Epithelial cell of proximal tubule (primary cell): ENCODE data around the gene RAB7A. TPM values are rescaled to one million over a fixed set of nuclear protein-coding genes. Genes with fewer than 3 reads are reported as not detected.

Experiments
- DNase-seq: peaks from one replicate; pipeline ENCODE4 v3.0.0-alpha.2; 2011; ENCODE audit warnings: low read depth
- H3K4me3 ChIP-seq: 2 replicates; pipeline ENCODE4 v1.5.1; 2011; ENCODE audit warnings: low read depth, mild to moderate bottlenecking, low read length
- total RNA-seq: library from RNA; depleted of rRNA; stranded (reverse); fragments of >200 nt; gene quantifications from 2 replicates; pipeline ENCODE4 v1.2.3, GENCODE V29; 2015
- TF ChIP-seq, protein P1 (sequence below): conservative IDR thresholded peaks from 2 replicates; pipeline ENCODE4 v1.5.1; 2012; ENCODE audit warnings: low read depth, mild to moderate bottlenecking, low read length

Gene RAB7A
- total RNA-seq = 55.6 and 67.9 TPM in 2 replicates

DNA sequence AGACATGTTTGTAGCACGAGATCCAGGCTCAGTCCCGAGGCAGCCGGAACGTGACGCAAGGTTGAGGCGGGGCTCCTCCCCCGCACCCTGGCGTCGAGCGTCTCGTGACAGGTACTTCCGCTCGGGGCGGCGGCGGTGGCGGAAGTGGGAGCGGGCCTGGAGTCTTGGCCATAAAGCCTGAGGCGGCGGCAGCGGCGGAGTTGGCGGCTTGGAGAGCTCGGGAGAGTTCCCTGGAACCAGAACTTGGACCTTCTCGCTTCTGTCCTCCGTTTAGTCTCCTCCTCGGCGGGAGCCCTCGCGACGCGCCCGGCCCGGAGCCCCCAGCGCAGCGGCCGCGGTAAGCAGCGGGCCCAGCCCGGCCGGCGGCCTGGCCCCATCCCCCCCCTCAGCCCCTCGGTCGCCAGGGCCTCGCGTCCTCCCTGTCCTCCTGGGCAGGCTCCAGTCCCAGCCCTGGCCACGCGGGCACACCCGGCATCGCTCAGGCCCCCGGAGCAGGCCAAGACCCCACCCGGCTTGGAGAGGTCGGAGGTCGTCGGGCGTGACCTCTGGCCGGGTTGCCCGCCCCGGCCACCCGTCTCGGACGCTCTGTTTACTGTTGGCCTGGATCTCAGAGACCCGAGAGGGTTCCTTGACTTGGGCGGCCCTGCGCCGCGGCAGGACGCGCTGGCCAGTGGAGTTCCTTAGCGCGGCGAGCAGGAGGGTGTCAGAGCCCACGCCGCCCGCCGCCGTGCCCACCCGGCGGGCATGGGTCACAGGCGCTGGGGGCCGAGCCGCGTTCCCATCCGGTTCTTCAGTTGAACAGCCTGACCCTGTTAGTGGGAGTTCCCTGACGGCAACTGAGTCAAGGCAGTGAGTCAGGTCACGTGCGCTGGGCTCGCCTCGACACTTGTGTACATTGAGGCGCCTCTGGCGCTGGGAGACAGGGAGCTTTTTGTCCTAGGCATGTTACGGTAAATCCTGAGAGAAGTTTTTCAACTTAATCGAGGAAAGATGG, at the start of gene RAB7A:
TSS of gene RAB7A (plus strand) at position 161 of the 994 bp plus-strand sequence. CDS start 69,185 bp downstream, outside the sequence.
- H3K4me3 ChIP-seq = peak within 1 kb of the TSS; percentile 95
- DNase-seq = peak; percentile 66
- TF ChIP-seq, protein P1, sequence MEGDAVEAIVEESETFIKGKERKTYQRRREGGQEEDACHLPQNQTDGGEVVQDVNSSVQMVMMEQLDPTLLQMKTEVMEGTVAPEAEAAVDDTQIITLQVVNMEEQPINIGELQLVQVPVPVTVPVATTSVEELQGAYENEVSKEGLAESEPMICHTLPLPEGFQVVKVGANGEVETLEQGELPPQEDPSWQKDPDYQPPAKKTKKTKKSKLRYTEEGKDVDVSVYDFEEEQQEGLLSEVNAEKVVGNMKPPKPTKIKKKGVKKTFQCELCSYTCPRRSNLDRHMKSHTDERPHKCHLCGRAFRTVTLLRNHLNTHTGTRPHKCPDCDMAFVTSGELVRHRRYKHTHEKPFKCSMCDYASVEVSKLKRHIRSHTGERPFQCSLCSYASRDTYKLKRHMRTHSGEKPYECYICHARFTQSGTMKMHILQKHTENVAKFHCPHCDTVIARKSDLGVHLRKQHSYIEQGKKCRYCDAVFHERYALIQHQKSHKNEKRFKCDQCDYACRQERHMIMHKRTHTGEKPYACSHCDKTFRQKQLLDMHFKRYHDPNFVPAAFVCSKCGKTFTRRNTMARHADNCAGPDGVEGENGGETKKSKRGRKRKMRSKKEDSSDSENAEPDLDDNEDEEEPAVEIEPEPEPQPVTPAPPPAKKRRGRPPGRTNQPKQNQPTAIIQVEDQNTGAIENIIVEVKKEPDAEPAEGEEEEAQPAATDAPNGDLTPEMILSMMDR = no peak

DNA sequence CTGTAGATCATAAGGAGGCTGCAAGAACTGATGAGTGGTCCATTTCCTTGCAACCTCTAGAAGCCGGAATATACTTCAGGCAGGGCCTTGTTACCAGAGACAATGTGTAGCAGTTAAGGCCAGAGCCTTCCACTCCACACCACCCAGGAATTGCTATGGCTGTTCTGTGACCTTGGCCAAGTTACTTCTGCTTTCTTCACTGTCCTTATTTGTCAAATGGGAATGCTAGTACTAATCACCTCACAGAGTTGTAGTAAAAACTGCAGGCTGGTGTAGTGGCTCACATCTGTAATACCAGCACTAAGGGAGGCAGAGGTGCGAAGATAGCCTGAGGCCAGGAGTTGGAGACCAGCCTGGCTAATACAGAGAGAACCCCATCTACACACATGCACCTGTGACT, 46.6 kb upstream of the RAB7A start:
- no peak overlapping the region for H3K4me3 ChIP-seq
- TF ChIP-seq, protein P1 = no peak
- no peak for DNase-seq

DNA sequence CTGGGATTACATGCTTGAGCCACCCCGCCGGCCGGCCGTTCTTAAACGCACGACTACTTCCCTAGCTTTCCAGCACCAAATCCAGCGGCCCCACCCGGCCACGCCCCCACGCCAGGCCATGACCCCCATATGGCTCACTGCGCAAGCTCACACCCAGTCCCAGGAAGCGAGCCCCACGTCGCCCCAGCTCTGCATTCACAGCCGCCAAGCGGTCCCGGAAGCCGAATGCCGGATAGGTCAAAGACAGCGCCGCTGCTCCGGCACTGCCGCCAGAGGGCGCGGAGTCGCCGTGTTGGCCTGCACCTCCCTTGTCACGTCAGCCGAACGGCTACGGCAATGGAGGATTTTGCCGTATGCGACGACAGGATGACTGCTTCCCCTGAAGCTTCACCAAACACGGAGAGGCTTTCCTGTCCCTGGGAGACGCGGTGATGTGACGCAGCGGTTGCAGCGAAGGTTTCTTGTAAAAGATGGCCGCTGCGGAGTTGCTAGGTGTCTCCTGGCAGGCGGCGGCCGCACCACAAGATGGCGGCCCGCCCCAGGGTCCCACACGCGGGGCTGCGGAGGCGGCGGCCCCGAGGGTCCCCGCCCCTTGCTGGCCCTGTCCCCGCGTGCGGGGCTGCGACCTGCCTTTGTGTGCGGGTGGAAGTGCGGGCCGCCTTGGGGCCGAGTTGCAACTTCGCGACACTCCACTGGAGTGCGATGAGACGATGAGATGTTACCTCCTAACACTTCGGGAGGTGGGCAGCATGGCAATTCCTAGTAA, 45.2 kb upstream of the RAB7A start:
- H3K4me3 ChIP-seq = peak overlapping the region; percentile 69
- TF ChIP-seq, protein P1 = peak; percentile 94
- peak; percentile 64 for DNase-seq

DNA sequence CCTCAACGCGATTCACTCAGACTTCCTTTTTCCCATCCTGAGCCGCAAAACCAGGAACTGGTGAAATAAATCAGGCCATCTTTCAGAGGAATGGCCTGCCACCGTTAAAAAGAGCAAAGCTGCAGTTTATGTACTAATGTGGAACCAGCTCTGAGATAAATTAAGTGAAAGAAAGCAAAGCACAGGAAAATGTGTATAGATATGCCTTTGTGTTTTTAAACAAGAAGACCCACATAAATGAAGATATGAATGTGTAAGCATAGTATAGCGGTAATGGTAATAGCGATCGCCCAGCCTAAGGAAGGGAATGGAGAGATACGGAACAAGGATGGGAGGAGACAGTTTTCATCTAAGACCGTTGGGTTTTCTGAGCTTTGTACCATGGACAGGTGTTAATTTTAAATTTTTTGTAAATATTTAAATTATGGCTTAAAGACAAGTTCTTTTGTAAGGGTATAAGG, 44.6 kb upstream of the RAB7A start:
- no peak for DNase-seq
- H3K4me3 ChIP-seq = peak overlapping the region; percentile 69
- TF ChIP-seq, protein P1 = no peak

DNA sequence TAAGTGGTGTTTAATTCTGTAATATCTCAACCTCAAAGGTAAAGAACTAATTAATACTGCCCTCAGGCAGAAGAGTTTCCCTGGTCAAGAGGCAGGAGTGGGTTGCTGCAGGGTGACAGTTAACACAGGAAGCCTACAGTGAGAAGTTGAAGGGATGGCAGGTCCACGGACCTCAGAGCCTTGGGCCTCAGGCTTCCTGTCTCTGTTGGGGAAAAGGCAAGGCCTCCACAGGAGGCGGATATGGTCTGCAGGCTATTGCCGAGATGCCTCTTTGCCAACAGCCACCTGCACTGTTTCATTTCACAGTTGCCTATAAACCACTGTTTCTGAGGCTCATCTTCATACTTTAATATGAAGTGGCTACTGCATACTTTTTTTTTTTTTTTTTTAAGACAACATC, 42.0 kb upstream of the RAB7A start:
- TF ChIP-seq, protein P1 = no peak
- H3K4me3 ChIP-seq = no peak overlapping the region
- DNase-seq = no peak

DNA sequence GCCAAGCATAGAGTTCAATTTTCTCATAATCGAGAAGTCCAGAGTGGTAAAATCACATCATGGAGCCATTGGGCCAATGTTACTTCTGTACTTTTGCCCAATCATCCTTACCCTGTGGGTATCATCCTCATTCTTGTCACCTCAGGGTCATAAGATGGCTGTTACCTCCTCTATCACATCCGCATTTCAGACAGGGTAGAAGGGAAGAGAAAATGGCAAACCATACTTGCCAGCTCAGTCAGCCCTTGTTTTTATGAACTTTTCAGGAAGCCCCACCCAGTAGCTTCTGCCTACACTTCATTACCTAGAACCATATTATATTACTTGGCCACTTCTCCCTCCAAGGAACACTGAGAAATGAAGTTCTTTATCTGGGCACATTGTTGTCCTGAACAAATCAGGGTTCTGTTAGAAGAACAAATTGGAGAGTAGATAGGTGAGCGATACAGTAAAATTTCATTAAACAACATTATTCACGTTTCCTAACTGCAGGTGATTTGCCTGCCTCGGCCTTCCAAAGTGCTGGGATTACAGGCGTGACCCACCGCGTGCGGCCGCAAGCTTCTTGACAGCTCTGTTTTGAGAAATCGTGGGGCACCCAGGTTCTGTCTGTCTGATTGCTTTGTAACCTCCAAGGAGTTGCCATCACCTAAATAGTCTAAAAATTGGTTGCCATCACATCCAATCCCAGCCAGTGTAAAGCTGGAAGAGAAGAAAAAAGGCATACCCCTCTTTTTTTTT, 40.8 kb upstream of the RAB7A start:
- TF ChIP-seq, protein P1 = no peak
- H3K4me3 ChIP-seq = no peak overlapping the region
- DNase-seq = no peak
